ENCODE results near the gene SLC25A51. TPM values are rescaled to one million over a fixed set of nuclear protein-coding genes. Genes with fewer than 3 reads are reported as not detected.

Gene SLC25A51
- total RNA-seq, 4 donors from 2014 or later, result 29.0 to 41.9 (median 39.3) TPM

DNA sequence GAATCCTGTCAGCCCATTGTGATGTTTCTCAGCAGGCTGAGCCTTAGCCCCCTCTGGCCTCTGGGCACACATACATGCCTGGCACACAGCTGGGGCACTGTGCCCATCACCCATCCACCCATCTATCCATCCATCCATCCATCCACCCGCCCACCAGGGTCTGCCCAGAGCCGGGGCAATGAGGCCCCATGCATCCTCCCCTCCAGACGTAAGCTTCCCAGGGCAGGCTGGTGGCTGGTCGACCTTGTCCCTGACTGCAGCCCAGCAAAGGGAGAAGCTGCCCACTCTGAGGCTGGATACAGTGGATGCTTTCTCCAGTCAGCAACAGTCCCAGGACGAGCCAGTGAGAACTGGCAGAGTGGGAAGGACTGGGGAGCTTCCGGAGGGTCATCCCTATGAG lies 21.1 kb upstream of the SLC25A51 start:
- intact Hi-C loops (cut with DNase I), result loop anchor here (10.0 kb wide), 1 partner anchor 70 kb away; no protein-coding TSS in a partner anchor
- H3K4me3 ChIP-seq, result no peak overlapping the region
- peaks cover 28 to 38% (median 33%) of the 10 kb centered on the region in 4 donors for H3K4me1 ChIP-seq
- H3K9me3 ChIP-seq, result no peaks in the 10 kb centered on the region
- no peak overlapping the region for H3K27ac ChIP-seq (replicated peaks in 1 of 4)
- no peaks in the 10 kb centered on the region for H3K27me3 ChIP-seq
- H3K36me3 ChIP-seq, result peaks cover 0 to 4% (median 0%) of the 10 kb centered on the region in 4 donors
- DNase-seq (ENCODE audit: extremely low spot score), result no peak
- WGBS, result 96% methylated on average over 4 of the region's 6 CpGs
- no peak for TF ChIP-seq POLR2A (IDR thresholded peaks at IDR 0.05; ENCODE audit: low read depth)
- TF ChIP-seq POLR2AphosphoS5 (IDR thresholded peaks at IDR 0.05), result no peak
- TF ChIP-seq EP300 (IDR thresholded peaks at IDR 0.05), result no peak
- TF ChIP-seq, protein P1, sequence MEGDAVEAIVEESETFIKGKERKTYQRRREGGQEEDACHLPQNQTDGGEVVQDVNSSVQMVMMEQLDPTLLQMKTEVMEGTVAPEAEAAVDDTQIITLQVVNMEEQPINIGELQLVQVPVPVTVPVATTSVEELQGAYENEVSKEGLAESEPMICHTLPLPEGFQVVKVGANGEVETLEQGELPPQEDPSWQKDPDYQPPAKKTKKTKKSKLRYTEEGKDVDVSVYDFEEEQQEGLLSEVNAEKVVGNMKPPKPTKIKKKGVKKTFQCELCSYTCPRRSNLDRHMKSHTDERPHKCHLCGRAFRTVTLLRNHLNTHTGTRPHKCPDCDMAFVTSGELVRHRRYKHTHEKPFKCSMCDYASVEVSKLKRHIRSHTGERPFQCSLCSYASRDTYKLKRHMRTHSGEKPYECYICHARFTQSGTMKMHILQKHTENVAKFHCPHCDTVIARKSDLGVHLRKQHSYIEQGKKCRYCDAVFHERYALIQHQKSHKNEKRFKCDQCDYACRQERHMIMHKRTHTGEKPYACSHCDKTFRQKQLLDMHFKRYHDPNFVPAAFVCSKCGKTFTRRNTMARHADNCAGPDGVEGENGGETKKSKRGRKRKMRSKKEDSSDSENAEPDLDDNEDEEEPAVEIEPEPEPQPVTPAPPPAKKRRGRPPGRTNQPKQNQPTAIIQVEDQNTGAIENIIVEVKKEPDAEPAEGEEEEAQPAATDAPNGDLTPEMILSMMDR (IDR thresholded peaks at IDR 0.05), result no peak

- no peaks in the 10 kb centered on the region for H3K27me3 ChIP-seq
- peaks cover 28 to 38% (median 31%) of the 10 kb centered on the region in 4 donors for H3K4me1 ChIP-seq
- H3K9me3 ChIP-seq, result no peaks in the 10 kb centered on the region
- no peak overlapping the region for H3K4me3 ChIP-seq
- TF ChIP-seq POLR2AphosphoS5 (IDR thresholded peaks at IDR 0.05) (no peak), EP300 (IDR thresholded peaks at IDR 0.05) (no peak), POLR2A (IDR thresholded peaks at IDR 0.05; ENCODE audit: low read depth) (no peak)
- TF ChIP-seq, protein P1 (IDR thresholded peaks at IDR 0.05), result no peak
- H3K27ac ChIP-seq (replicated peaks in 1 of 4), result no peak overlapping the region
- peaks cover 0 to 6% (median 3%) of the 10 kb centered on the region in 4 donors for H3K36me3 ChIP-seq
- DNase-seq (ENCODE audit: extremely low spot score), result no peak
- intact Hi-C loops (cut with DNase I), result loop anchor here (10.0 kb wide), 1 partner anchor 70 kb away; no protein-coding TSS in a partner anchor
Observed at GRCh38 chr9:37924538-37924937, 20.6 kb upstream of the SLC25A51 start.

- peaks cover 23 to 33% (median 26%) of the 10 kb centered on the region in 4 donors for H3K4me1 ChIP-seq
Observed at GRCh38 chr9:37923796-37924427, 20.0 kb upstream of the SLC25A51 start.

GRCh38 chr9:37923118-37923795 lies 19.3 kb upstream of the SLC25A51 start:
- no peak for DNase-seq (ENCODE audit: extremely low spot score)
- no peak overlapping the region for H3K27ac ChIP-seq (replicated peaks in 1 of 4)
- peaks cover 0 to 14% (median 11%) of the 10 kb centered on the region in 4 donors for H3K36me3 ChIP-seq
- TF ChIP-seq EP300 (IDR thresholded peaks at IDR 0.05) (no peak), POLR2AphosphoS5 (IDR thresholded peaks at IDR 0.05) (no peak), POLR2A (IDR thresholded peaks at IDR 0.05; ENCODE audit: low read depth) (no peak)
- TF ChIP-seq, protein P1 (IDR thresholded peaks at IDR 0.05), result no peak
- H3K4me3 ChIP-seq, result no peak overlapping the region
- intact Hi-C loops (cut with DNase I), result loop anchor here (10.0 kb wide), 1 partner anchor 72 kb away; no protein-coding TSS in a partner anchor
- no peaks in the 10 kb centered on the region for H3K9me3 ChIP-seq
- H3K4me1 ChIP-seq, result peaks cover 19 to 27% (median 23%) of the 10 kb centered on the region in 4 donors
- H3K27me3 ChIP-seq, result no peaks in the 10 kb centered on the region
- 87% methylated on average over 9 of the region's 14 CpGs for WGBS

More at GRCh38 chr9:37923796-37924427, 20.0 kb upstream of the SLC25A51 start:
- H3K27me3 ChIP-seq, result no peaks in the 10 kb centered on the region
- no peak overlapping the region for H3K27ac ChIP-seq (replicated peaks in 1 of 4)
- no peak for DNase-seq (ENCODE audit: extremely low spot score)
- WGBS, result 96% methylated on average over 25 of the region's 25 CpGs
- intact Hi-C loops (cut with DNase I), result loop anchor here (10.0 kb wide), 1 partner anchor 71 kb away; no protein-coding TSS in a partner anchor
- TF ChIP-seq, protein P1 (IDR thresholded peaks at IDR 0.05), result no peak
- no peak for TF ChIP-seq EP300 (IDR thresholded peaks at IDR 0.05)
- no peak for TF ChIP-seq POLR2AphosphoS5 (IDR thresholded peaks at IDR 0.05)
- TF ChIP-seq POLR2A (IDR thresholded peaks at IDR 0.05; ENCODE audit: low read depth), result no peak
- H3K9me3 ChIP-seq, result no peaks in the 10 kb centered on the region
- H3K36me3 ChIP-seq, result peaks cover 0 to 10% (median 8%) of the 10 kb centered on the region in 4 donors
- no peak overlapping the region for H3K4me3 ChIP-seq
